IPS DF 19.7 (cell line): Measurements from ENCODE around the gene GPRC5C.
"Not testable (repeated sequence)": the region's sequence is repeated elsewhere in the genome, so short reads cannot be mapped to it uniquely, and the experiment has no call there.

Source experiments
- DNase-seq: peaks from one replicate; pipeline ENCODE4 v3.0.0-alpha.2; 2013; ENCODE audit warnings: low read depth, low spot score

GPRC5C gene

DNA sequence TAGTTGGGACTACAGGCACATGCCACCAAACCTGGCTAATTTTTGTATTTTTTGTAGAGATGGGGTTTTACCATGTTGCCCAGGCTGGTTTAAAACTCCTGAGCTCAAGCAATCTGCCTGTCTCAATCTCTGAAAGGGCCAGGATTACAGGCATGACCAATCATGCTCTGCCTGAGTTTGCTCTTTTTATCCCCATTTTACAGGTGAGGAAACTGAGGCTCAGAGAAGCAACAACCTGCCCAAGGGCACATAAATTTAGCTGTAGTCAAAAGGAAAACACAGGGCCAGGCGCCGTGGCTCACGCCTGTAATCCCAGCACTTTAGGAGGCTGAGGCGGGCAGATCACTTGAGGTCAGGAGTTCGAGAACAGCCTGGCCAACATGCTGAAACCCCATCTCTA lies 26.6 kb upstream of the GPRC5C start:
- not testable (repeated sequence) for DNase-seq

DNA sequence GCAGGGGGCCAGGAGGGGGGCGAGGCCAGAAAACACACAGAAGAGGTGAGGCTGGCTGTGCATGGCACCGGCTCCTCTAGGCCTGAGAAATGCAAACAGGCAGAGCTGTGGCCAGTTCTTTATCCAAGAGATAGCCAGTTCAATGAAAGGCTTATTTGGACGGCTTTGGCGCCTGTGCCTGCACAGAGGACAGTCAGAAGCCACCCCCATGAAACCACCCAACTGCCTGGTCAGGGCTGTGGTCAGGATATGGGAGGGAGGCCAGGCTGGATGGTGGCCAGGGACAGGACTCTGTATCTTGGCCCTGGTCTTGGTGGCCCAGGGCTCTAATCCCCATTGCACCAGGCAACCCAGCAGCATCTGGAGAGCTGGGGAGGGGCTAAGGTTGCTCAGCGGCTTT lies 24.5 kb upstream of the GPRC5C start:
- DNase-seq, result no peak

DNA sequence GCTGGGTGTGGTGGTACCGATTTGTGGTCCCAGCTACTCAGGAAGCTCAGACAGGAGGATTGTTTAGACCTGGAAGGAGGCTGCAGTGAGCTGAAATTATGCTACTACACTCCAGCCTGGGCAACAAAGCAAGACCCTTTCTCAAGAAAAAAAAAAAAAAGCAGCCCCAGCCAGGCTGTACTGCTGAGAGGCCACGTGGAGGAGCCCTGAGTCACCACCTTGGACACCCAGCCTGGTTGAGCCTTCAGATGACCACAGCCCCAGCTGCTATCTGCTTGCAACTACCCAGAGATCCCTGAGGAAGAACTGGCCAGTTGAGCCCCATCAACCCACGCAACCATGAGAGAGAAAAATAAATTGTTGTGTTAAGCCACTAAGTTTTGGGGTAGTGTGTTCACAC lies 23.6 kb upstream of the GPRC5C start:
- DNase-seq, result no peak

DNA sequence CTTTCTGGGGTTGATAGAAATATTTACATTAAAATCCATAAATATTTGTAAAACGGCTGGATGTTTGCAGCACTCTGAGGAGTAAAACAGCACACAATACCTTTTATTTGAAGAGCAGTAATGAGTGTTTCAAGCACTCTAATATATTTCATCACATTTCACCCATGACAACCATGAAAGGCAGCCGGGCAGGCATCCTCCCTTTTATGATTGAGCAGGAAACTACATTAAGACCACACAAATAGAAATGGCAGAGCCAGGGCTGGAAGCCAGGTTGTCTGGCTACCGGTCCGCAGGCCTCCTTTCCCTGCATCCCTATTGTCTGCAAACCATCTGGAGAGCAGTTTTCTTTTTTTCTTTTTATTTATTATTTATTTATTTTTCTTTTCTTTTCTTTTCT lies 23.1 kb upstream of the GPRC5C start:
- DNase-seq, result no peak

DNA sequence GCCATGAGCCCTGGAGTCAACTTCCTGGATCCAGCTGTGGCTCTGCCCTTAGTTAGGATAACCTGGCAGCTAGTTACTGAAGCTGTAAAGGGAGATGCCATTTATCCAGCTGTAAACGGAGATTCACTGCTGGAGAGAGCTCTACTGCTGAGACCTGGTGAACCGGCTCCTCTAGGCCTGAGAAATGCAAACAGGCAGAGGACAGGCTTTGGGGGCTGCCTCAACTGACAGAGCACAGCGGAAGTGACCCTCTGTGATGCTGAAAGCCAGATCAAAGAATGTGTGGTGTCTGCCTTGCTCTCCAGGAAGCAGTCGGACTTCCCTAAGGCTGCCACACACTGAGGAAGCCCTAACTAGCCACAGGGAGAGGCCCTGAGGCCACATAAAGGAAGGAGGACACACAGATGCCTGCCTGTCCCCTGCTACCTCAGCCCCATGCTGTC lies 21.9 kb upstream of the GPRC5C start:
- no peak for DNase-seq

DNA sequence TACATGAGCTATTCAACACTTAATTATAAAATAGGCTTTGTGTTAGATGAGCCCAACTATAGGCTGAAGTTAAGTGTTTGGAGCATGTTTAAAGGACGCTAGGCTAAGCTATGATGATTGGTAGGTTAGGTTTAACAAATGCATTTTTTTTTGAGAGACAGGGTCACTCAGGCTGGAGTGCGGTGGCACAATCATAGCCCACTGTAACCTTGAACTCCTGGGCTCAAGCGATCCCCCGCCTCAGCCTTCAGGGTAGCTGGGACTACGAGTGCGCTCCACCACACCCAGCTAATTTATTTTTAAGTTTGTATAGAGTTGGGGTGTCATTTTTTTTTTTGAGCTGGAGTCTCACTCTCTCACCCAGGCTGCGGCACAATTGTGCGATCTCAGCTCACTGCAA lies 19.3 kb upstream of the GPRC5C start:
- no peak for DNase-seq

DNA sequence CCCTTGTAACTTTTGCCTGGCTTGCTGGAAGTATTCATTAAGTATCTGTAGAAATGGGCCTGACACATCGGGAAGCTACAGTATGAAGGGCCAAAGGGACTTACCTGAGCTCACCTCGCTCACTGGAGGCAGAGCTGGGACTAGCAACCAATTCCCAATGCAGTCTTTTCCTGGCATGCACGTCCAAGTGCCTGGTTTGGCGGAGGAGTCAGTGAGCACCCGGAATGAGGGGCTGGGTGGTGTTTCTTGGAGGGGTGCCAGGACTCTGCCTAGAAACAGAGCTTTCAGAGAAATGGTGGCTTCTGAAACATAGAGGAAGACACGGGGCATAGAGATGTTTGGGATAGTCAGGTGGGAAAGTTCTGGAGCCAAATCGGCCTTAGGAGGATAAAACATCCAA lies 18.4 kb upstream of the GPRC5C start:
- no peak for DNase-seq

DNA sequence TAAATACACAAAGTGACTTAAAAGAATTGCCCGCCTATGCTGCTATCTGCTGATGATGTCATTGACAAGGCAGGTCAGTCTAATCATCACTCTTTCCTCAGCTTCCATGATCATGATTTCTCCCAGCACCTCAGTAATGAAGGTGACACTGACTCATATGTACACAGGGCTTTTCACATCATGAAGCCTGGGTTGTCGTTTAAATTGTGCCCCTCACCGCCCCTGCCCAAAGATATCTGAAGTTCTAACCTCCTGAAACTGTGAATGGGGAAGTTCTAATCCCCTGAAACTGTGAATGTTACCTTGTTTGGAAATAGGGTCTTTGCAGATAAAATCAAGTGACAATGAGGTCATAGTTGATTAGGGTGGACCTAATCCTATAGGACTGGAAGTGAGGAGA lies 17.4 kb upstream of the GPRC5C start:
- DNase-seq, result no peak

DNA sequence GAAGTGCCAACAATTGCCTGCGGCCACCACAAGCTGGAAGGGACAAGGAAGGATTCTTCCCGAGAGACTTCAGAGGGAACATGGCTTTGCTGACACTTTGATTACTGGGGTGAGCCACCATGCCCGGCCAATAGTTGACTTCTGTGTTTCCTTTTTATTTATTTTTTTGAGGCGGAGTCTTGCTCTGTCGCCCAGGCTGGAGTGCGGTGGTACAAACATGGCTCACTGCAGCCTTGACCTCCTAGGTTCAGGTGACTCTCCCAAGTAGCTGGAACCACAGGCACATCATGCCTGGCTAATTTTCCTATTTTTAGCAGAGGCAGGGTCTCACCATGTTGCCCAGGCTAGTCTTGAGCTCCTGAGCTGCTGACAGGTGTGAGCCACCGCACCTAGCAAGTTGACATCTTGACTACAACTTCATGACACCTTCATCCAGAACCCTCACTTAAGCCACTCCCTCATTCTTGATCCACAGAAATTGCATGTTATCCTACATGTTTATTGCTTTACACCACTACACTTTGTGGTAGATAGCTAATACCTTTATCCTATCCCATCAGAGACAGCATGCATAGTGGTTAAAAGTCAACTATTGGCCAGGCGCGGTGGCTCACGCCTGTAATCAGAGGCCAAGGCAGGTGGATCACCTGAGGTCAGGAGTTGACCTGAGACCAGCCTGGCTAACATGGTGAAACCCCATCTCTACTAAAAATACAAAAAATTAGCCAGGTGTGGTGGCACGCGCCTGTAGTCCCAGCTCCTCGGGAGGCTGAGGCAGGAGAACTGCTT lies 16.1 kb upstream of the GPRC5C start:
- DNase-seq, result no peak

DNA sequence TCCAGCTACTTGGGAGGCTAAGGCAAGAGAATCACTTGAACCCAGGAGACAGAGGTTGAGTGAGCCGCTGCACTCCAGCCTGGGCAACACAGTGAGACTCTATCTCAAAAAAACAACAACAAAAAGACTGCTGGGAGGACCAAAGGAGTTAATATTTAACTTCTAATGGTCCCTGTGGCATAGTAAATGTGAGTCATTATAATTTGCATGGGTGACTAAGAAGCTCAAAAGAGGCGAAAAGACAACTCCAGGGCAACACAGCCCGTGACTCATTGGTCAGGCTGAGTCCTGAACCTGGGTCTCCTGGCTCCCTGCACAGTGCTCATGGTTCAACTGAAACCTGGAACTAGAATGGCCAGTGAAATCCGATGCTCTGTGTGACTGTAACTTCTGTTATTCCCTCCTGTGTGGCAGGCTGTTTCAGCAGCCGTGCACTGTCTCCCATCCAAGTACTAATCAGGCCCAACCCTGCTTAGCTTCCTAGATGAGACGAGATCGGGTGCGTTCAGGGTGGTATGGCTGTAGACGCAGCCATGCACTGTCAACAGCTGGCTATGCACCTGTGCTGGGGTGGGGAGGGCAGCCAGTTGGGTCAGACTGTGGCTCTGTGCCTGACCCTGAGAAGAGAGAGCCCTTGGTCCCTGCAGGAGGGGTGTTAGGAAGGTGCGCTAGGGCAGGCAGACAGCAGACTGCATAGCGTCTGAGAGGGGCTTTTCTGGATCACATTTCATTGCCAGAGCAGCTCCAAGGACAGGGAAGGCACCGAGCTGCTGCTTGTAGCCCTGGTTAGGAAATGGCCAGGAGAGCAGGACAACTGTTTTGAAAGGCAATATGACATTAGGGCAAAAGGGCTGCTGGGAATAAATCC lies 14.5 kb upstream of the GPRC5C start:
- DNase-seq, result no peak

DNA sequence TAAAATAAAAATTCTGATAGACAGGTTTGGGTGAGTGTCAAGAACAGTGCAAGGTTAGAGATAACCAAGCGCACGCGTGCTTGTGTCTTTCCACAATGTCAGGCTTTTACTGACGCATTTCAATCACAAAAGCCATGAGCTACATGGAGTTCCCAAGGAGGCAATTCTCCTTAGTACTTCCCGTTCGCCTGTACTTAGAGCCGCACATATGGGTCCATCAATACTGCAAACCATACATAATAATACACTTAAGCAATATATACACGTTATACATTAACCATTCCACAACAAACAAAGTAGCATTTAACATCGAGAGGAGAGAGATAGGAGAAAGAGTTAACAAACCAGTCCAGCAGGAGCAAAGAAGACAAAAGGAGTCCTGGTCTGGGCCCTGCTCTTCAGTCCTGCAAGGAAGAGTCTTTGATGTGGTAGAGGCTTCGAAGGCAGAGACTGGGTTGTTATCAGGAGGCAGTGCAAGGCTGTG lies 11.9 kb upstream of the GPRC5C start:
- no peak for DNase-seq

DNA sequence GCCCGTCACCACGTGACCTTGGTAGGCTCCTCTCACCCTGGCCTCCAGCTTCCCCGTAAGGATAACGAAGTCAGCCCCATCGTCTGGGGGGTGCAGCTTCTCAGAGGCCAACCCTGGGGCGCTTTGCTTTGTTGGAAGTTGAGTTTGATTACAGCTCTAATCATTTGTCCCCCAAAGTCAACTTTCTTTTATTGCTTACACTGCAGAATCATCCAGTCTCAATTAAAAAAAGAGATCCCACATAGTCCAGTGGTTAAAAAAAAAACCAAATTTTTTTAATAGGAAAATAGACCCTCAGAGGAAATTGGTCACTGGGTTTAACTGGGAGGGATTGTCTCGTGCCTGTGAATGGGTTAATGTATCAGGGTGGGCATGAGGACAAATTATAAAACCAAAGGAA lies 7.8 kb upstream of the GPRC5C start:
- DNase-seq, result no peak

DNA sequence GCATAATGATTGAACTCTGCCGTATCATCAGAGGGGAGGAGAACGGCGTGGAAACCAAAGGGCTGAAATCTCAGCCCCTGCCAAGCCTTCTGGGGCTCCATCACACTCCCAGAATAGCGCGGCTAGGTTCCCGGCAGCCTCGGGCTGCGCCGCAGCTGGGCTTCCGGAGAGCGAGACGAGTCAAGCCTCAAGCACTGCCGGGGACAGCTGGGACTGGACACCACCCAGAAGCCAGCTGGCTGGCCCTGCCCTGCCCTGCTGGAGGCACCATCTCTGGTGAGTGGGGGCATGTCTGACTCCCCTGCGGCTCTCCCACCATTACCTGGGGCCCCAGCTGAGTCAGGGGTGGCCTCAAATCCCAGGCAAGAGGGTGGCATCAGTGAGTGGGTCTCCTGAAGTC lies 7.2 kb upstream of the GPRC5C start:
- DNase-seq, result no peak

DNA sequence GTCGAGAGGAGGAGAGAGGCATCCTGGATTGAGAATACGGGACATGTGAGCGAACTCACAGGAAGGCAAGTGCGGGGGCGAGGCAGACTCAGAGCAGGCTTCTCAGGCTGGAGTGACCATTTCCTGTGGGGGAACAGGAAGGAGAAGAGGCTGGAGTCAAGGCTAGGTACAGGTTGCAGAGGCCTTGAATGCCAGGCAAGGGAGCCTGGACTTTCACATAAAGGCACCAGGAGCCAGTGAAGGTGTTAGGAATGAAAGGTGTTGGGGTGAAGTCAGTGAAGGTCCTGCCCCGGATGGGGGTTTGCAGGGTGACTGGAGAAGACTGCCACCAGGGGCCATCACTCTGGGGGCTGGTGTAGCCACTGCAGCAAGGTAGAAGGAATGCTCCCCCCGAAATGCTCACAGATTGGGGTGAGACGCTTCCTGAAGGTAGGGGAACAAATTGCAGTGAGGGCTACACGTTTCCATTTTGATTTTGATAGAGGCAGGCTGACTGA lies 5.3 kb upstream of the GPRC5C start:
- no peak for DNase-seq

DNA sequence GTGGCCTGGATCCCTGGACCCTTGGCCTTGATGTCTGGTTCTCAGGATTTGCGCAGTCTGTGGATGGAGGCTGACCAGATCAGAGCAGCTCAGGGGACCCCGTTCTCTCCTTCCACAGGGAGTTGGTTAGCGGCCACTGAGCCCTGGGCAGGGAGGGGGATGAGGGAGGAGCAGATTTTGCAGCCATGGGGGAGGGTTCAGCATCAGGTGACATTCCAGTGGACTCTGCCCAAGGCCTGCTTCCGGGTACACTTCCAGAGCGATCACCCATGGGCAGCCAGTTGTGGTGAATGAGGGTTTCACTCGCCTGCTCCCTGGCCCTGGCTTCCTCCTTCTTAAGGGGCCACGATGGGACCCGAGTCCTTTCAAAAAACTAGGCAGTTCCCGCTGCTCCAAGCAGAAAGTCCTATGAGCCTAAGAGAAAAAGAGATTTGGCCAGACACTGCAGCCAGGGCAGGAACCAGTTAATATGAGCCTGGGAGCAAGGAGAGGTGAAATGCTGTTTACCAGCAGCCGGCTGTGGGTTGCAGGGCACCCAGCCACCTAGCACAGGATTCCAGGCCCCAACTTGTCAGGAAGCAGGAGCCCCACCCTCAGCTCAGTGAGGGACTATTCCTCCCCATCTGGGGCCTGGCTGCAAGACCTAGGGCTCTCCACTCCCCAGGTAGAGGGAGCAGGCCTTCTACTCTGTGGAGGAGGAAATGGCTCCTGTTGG lies 4.7 kb upstream of the GPRC5C start:
- DNase-seq, result no peak

DNA sequence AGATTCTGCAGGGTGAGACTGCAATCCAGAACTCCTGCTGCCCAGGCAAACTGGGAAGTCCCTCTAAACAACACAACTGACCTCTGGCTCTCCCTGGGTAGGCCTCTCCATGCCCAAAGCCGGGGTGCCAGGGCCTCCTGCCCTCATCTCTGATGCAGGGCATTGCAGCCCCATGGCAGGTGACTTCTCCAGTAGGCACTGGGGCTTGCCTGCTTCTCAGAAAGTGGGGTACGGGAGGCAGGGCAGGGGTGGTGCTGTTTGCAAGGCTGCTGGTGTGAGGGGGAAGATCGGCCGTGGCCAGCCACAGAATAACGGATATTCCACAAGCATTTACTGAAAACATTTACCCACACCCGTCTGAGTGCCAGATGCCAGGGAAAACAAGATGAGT lies 4.1 kb upstream of the GPRC5C start:
- DNase-seq, result no peak

DNA sequence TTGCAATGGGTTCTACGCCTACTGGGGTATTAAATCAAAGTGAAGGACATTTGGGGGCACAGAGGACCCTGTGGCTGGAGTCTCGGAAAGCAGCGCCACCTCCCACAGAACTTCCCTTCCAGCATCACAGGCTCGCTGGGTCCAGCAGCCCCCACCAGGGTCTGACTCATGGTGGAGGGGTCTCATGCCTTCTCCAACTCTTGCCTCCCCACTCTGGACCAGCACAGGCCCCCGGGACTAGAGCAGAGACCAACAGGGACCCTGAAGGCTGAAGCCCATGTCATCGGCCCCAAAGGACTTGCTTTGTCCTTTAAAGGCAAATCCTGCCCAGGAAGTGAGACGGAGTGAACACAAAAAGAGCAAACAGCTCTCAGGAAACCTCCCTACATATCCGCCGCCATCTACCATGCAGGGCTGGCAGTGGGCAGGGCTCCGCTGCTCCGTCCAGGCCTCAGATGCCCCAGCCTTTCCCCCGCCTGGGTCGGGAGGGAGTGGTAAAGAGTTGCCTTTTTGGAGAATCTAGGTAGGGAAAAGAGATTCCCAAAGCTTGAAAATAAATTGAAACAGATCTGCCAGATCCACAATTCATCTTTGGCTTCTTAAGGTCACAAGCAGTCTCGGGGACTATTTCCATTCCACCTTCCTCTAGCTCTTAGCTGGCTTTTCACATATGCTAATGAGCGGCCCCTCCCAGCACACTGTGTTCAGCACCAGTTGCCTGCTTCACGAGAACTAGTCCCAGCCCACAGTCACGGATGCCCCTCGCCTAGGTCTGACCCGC lies 2.1 kb upstream of the GPRC5C start:
- no peak for DNase-seq

DNA sequence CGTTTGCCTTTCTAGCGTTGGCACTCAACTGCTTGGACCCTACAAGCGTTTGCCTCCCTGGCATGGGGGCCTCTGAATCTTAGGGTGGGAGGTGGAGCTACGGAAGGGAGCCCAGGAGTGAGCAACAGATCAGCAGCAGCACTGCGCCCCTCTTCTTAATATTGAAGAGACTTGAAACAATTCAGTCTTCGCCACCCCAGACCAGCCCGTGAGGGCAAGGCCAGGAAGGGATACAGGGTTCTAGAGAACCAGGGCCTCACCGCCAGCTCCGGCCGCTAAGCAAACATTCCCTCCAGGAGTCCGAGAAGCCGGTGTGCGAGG lies 1.5 kb upstream of the GPRC5C start:
- no peak for DNase-seq

DNA sequence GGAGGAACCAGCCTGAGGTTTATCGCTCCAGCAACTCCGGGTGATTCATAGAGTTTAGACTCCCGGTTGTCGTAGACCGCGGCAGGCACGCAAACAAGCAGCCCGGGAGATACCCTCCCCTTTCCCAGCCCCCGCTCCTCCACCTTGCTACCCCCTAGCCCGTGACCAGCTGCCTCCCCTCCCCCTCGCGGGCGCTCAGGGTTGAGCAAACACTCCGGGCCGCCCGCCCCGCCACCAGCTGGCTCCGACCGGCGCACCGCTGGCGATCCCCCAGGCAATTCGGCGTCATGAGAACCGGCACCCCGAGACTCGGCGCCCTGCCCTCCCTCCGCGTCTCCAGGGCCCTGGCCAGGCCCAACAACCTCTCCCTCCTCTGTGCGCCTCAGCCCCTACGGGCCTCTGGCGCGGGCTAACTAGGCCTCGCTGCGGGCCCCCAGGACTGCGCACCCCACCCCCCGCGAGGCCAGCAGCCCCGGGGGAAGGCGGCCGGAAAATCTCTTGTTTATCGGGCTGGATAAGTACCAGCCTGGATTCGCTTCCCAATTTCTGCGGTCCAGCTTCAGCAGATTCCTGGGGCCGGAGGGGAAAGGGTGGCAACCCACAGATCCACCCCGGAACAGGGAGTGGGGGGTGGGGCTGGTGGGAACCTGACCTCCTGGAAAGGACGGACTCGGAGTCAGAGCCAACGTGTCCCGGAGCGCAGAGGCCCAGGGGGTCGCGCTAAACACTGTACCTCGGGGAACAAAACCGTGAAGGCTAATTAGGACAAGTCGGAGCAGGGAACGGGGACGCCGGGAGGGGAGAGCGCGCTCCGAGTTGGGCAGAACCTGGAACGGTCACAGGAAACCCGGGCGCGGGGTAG lies 951 bp upstream of the GPRC5C start:
- no peak for DNase-seq

DNA sequence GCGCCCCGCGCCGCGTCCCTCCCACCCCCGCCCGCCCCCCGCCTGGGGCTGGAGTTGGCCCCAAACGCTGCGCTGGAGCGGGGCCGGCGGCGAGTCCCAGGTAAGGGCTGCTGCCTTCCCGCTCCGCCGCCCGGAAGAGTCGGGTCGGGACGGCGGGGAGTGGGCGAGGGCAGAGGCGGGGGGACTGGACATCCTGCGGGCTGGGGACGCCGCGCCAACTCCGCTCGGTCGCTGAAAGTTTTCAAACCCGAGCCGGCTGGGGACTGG lies 469 bp downstream of the GPRC5C start:
- no peak for DNase-seq
